Measurements from ENCODE around the gene SERBP1.

GRCh38 chr1:67458663-67459062 is 28.5 kb upstream of the SERBP1 start:
- TF ChIP-seq, protein P1, sequence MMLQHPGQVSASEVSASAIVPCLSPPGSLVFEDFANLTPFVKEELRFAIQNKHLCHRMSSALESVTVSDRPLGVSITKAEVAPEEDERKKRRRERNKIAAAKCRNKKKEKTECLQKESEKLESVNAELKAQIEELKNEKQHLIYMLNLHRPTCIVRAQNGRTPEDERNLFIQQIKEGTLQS (IDR thresholded peaks at IDR 0.05; ENCODE audit: insufficient read depth, low read depth, low read length) = no peak
- TF ChIP-seq CBX5 (IDR thresholded peaks at IDR 0.05; ENCODE audit: low read depth, low read length) = no peak
- no peak for TF ChIP-seq GABPA (IDR thresholded peaks at IDR 0.05; ENCODE audit: borderline replicate concordance, insufficient read depth, low read length)
- no peak for TF ChIP-seq CTCF (IDR thresholded peaks at IDR 0.05; ENCODE audit: control extremely low read depth in 1 of 3, insufficient read depth in 1 of 3, low read depth in 1 of 3, low read length in 3 of 3)
- TF ChIP-seq ZNF274 (IDR thresholded peaks at IDR 0.05; ENCODE audit: borderline replicate concordance, extremely low read depth, low read length) = no peak
- TF ChIP-seq EZH2 (IDR thresholded peaks at IDR 0.05; ENCODE audit: low read depth, low read length, severe bottlenecking) = no peak
- no peak for TF ChIP-seq RAD21 (IDR thresholded peaks at IDR 0.05 in 1 of 2, conservative IDR thresholded peaks at IDR 0.05 in 1 of 2; ENCODE audit: low read depth in 2 of 2, low read length in 2 of 2)
- no peak for TF ChIP-seq POLR2AphosphoS5 (IDR thresholded peaks at IDR 0.05; ENCODE audit: low read depth, low read length)
